PC-3 (cell line): ENCODE results near the gene CNIH3. TPM values are rescaled to one million over a fixed set of nuclear protein-coding genes. Genes with fewer than 3 reads are reported as not detected.

Experiments
- ATAC-seq: fragments of 200-7000 bp; cut with Tn5 transposase; 2 replicates; pipeline ENCODE4 v1.9.1; 2020; ENCODE audit warnings: mild to moderate bottlenecking, moderate library complexity
- BruUV-seq: library from RNA; stranded (reverse); fragments of 400-500 nt; replicated peaks from 2 replicates; lab custom pipeline; 2021; lab: Mats Ljungman, UMichigan
- CTCF ChIA-PET: fragments of 300-600 bp; sonication (Branson Sonifier 250); formaldehyde crosslinking; loops from one replicate; lab custom pipeline; 2022; ENCODE audit warnings: antibody characterized with exemption; lab: Charles Lee
- POLR2A ChIA-PET: fragments of 300-600 bp; sonication (Branson Sonifier 250); formaldehyde crosslinking; loops from one replicate; lab custom pipeline; 2022; ENCODE audit warnings: antibody characterized with exemption; ENCODE audit not compliant: unreplicated experiment; lab: Charles Lee
- DNase-seq: peaks from one replicate; pipeline ENCODE4 v3.0.0-alpha.2; 2015
- H2AFZ ChIP-seq: fragments of 300-600 bp; sonication (generic); 2 replicates; pipeline ENCODE4 v1.6.0; 2016; ENCODE audit warnings: antibody characterized with exemption, low read length
- H3F3A ChIP-seq: fragments of 300-600 bp; sonication (generic); one replicate; pipeline ENCODE4 v1.6.0; 2017; ENCODE audit warnings: antibody characterized with exemption, low read length, control low read depth, mild to moderate bottlenecking; ENCODE audit not compliant: unreplicated experiment
- H3K27ac ChIP-seq: fragments of 300-600 bp; sonication (generic); 2 replicates; pipeline ENCODE4 v1.5.1; 2016; ENCODE audit warnings: mild to moderate bottlenecking, low read length
- H3K27me3 ChIP-seq: fragments of 300-600 bp; sonication (generic); 2 replicates; pipeline ENCODE4 v1.6.1; 2016; ENCODE audit warnings: low read length, mixed read lengths
- H3K36me3 ChIP-seq: fragments of 300-600 bp; sonication (generic); 2 replicates; pipeline ENCODE4 v1.6.1; 2016; ENCODE audit warnings: low read depth, mixed run types, low read length, mixed read lengths
- H3K4me1 ChIP-seq: fragments of 300-600 bp; sonication (generic); 2 replicates; pipeline ENCODE4 v1.5.1; 2016; ENCODE audit warnings: low read length; ENCODE audit not compliant: insufficient read depth
- H3K4me2 ChIP-seq: fragments of 300-600 bp; sonication (generic); 2 replicates; pipeline ENCODE4 v1.6.0; 2016; ENCODE audit warnings: low read length
- H3K4me3 ChIP-seq: fragments of 300-600 bp; sonication (generic); 2 replicates; pipeline ENCODE4 v1.5.1; 2016; ENCODE audit warnings: mild to moderate bottlenecking, low read length, mixed read lengths
- H3K79me2 ChIP-seq: fragments of 300-600 bp; sonication (generic); 2 replicates; pipeline ENCODE4 v1.6.1; 2017; ENCODE audit warnings: low read length, mixed read lengths
- H3K9ac ChIP-seq: fragments of 300-600 bp; sonication (generic); 2 replicates; pipeline ENCODE4 v1.6.0; 2016; ENCODE audit warnings: mild to moderate bottlenecking, low read length
- H3K9me2 ChIP-seq: fragments of 300-600 bp; sonication (generic); replicated peaks from 2 replicates; pipeline ENCODE4 v1.6.1; 2016; ENCODE audit warnings: mixed run types, low read length, mixed read lengths
- H3K9me3 ChIP-seq: fragments of 300-600 bp; sonication (generic); 2 replicates; pipeline ENCODE4 v1.6.1; 2016; ENCODE audit warnings: low read length, mixed read lengths
- H4K20me1 ChIP-seq: fragments of 300-600 bp; sonication (generic); 2 replicates; pipeline ENCODE4 v1.6.1; 2016; ENCODE audit warnings: low read length, mixed read lengths
- EZH2 ChIP-seq: fragments of 300-600 bp; sonication (generic); IDR thresholded peaks from one replicate; pipeline ENCODE4 v1.6.1; 2017; ENCODE audit warnings: antibody characterized with exemption, mild to moderate bottlenecking, low read length; ENCODE audit not compliant: unreplicated experiment
- EZH2phosphoT487 ChIP-seq: fragments of 300-600 bp; sonication (generic); IDR thresholded peaks from 2 replicates; pipeline ENCODE4 v1.6.1; 2018; ENCODE audit warnings: mild to moderate bottlenecking, antibody characterized with exemption, low read length, borderline replicate concordance
- intact Hi-C: fragments of 100-400 bp; cut with micrococcal nuclease; formaldehyde crosslinking; loops from 2 replicates; pipeline ENCODE4 v1.9.0; 2023
- total RNA-seq: library from RNA; depleted of rRNA; stranded (reverse); fragments of >200 nt; gene quantifications from 2 replicates; pipeline ENCODE4 v1.2.3, GENCODE V29; 2014
- TF ChIP-seq, protein P1 (sequence below): fragments of 300-600 bp; sonication (generic); conservative IDR thresholded peaks from 2 replicates; pipeline ENCODE4 v1.5.1; 2017; ENCODE audit warnings: antibody characterized with exemption, low read depth, mild to moderate bottlenecking, low read length

Gene CNIH3
- total RNA-seq, 1 experiment from 2014 or later, result 7.4 TPM

DNA sequence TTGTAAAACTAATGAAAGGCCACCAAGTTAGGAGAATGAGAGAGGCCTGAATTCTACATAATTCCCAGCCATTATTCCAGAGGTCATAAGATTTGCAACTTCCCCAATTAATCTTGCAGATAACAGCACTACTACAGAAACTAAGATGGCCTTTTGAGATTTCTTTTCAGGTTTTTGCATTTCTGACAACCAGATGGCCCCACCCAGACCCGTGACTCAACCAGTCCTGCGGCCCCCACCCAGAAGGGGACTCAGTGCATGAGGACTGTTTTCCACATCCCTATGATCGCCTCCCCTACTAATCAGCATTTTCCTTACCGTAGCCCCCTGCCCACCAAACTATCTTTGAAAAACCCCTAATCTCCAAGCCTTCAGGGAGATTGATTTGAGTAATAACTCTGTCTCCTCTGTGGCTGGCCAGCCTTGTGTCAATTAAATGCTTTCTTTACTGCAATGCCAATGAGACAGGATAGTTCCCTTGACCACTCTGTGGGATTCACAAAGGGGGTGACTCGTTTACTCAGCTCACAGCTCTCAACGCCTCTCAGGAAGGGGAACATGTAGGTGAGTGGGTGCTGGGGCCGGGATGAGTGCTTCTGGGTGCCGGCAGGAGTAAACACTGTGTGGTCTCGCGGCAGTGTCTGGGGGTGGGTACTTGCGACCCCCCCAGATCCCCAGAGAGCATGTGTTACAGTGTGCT, 10.5 kb upstream of the CNIH3 start:
- Histone ChIP-seq H3K27ac (no peak overlapping the region), H3K36me3 (no peaks in the 10 kb centered on the region), H3K9me3 (no peaks in the 10 kb centered on the region), H3K4me3 (no peak overlapping the region), H4K20me1 (no peaks in the 10 kb centered on the region), H3K4me1 (no peaks in the 10 kb centered on the region), H3K4me2 (no peak overlapping the region), H3K27me3 (no peaks in the 10 kb centered on the region), H3K9ac (no peak overlapping the region), H3F3A (no peaks in the 10 kb centered on the region), H3K79me2 (no peaks in the 10 kb centered on the region), H3K9me2 (no peaks in the 10 kb centered on the region), H2AFZ (no peak overlapping the region)
- no TSS peak for BruUV-seq
- intact Hi-C loops, result no loop called here
- ATAC-seq (no peak), DNase-seq (no peak)
- CTCF ChIA-PET, result no interaction called here
- POLR2A ChIA-PET, result no interaction called here
- TF ChIP-seq, protein P1, sequence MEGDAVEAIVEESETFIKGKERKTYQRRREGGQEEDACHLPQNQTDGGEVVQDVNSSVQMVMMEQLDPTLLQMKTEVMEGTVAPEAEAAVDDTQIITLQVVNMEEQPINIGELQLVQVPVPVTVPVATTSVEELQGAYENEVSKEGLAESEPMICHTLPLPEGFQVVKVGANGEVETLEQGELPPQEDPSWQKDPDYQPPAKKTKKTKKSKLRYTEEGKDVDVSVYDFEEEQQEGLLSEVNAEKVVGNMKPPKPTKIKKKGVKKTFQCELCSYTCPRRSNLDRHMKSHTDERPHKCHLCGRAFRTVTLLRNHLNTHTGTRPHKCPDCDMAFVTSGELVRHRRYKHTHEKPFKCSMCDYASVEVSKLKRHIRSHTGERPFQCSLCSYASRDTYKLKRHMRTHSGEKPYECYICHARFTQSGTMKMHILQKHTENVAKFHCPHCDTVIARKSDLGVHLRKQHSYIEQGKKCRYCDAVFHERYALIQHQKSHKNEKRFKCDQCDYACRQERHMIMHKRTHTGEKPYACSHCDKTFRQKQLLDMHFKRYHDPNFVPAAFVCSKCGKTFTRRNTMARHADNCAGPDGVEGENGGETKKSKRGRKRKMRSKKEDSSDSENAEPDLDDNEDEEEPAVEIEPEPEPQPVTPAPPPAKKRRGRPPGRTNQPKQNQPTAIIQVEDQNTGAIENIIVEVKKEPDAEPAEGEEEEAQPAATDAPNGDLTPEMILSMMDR, result no peak
- TF ChIP-seq EZH2 (no peak), EZH2phosphoT487 (no peak)

DNA sequence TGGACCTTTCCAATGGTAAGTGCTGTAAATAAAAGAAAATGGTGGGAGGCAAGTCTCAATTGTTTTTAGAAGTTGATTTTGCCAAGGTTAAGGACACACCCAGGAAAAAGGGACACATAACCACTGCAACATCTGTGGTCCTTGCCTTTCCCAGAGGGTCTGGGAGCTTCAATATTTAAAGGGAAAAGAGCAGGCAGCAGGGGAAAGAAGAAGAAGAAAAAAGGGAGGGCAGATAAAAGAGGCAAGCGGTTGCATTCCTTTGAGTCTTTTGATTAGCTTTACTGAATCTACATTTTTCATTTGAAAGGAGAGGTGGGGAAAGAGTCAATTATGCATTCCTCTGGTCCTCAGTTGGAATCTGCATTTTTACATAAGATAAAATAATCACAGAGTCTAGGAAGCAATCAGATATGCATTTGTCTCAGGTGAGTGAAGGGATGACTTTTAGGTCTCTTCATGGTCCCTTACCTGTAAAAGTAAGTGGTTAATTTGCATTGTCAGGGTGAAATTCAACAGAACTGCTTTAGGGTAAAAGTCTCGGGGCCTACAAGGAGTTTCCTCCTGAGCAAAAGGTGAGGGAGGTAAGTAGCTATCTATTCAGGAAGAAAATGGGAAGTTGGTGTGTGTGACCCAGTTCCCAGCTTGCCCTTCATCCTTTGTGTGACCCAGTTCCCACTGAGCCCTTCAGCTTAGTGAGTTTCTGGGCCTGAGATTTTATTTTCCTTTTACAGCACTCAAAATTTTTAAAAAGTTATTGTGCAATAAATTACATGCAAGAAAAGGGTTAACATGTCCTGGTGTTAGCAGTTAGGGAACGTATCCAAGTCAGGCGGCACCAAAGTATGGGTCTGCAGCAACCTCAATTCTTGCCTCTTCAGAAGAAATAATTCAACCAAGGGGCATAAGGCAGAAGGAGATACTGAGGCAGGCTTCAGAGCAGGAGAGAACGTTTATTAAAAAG, 8.6 kb upstream of the CNIH3 start:
- Histone ChIP-seq H3F3A (no peaks in the 10 kb centered on the region), H3K27me3 (no peaks in the 10 kb centered on the region), H3K4me2 (no peak overlapping the region), H3K4me1 (no peaks in the 10 kb centered on the region), H3K79me2 (no peaks in the 10 kb centered on the region), H3K27ac (no peak overlapping the region), H3K9me3 (no peaks in the 10 kb centered on the region), H3K4me3 (no peak overlapping the region), H2AFZ (no peak overlapping the region), H4K20me1 (no peaks in the 10 kb centered on the region), H3K9ac (no peak overlapping the region), H3K9me2 (no peaks in the 10 kb centered on the region), H3K36me3 (no peaks in the 10 kb centered on the region)
- CTCF ChIA-PET, result no interaction called here
- no peak for DNase-seq
- no TSS peak for BruUV-seq
- ATAC-seq, result no peak
- intact Hi-C loops, result no loop called here
- TF ChIP-seq EZH2 (no peak), EZH2phosphoT487 (no peak)
- TF ChIP-seq, protein P1, result no peak
- POLR2A ChIA-PET, result no interaction called here
